HS-27A (cell line): Measurements from ENCODE around the gene HNRNPA1.
"Not testable (repeated sequence)": the region's sequence is repeated elsewhere in the genome, so short reads cannot be mapped to it uniquely, and the experiment has no call there.

Experiments used
- DNase-seq: peaks from one replicate; pipeline ENCODE4 v3.0.0-alpha.2; 2012; ENCODE audit warnings: low read depth, missing footprints

Gene HNRNPA1

DNA sequence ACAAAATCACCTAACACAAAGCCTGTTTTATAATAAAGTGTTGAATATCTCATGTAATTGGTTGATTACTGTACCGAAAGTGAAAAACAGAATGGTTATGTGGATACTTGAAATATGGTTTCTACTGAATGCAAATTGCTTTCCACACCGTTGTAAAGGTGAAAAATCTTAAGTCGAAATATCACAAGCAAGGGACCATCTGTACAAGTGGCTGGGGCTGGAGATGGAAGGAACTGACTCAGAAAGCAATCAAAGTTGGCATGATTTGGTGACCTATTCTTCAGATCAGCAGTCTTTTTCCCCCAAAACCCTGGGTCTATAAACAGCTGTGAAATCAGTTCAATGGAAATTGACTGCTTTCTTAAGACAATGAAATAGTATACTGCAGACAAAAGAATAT lies 4.2 kb upstream of the HNRNPA1 start:
- no peak for DNase-seq

- DNase-seq: no peak
Measured at GRCh38 chr12:54277823-54278276, 2.7 kb upstream of the HNRNPA1 start.

- DNase-seq: no peak
Measured at GRCh38 chr12:54279227-54279631, 1.3 kb upstream of the HNRNPA1 start.

DNA sequence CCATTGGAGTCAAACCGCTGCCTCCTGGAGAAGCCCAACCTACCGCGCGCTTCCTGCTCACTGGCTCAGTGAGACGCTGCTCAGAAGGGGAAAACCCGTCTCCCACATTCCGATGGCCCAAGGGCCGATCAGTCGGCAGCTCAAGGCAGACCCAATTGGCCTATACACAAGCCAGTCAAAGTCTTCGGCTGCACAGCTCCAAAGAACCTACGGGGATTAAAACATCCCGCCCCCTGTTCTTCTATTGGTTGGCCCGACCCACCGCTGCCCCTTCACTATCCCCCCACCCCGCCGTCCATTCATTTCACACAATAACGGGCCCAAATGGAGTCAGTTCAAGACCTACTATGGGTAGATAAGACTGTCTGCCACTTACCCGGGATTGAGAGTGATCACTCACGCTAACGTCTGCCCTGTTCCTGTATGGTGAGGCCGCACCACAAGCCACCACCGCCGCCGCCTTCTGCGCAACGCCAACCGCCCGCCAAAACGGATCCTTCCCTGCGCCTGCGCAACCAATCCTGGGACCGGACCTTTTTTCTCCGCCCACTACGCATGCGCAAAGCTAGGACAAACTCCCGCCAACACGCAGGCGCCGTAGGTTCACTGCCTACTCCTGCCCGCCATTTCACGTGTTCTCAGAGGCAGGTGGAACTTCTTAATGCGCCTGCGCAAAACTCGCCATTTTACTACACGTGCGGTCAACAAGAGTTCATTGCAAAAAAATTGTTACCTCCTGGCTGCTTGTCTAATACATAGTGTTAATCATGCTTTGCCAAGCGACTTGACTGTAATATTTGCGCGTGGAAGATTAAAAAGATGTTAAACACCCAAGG lies 676 bp upstream of the HNRNPA1 start, which contains the start of gene CBX5:
CBX5 (minus strand) TSS at position 491 of the 836 bp plus-strand sequence. CDS start 22,472 bp downstream, outside the sequence.
- peak; percentile 99 for DNase-seq

GRCh38 chr12:54281261-54281638 lies 724 bp downstream of the HNRNPA1 start:
- DNase-seq: not testable (repeated sequence)

DNA sequence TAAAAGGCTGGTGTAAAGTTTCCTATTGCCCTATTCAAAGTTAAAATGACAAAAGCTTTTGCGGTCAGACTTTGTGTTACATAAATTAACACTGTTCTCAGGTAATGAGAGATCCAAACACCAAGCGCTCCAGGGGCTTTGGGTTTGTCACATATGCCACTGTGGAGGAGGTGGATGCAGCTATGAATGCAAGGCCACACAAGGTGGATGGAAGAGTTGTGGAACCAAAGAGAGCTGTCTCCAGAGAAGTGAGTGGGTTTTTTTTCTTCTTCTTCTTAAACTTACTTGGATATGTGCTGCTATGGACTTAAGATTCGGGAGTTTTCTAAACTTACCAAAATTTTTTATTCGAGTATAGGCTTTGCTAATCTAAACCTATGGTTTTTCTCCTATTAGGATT lies 1.2 kb downstream of the HNRNPA1 start:
- not testable (repeated sequence) for DNase-seq

GRCh38 chr12:54282949-54283593 lies 2.5 kb downstream of the HNRNPA1 start:
- no peak for DNase-seq

- DNase-seq: not testable (repeated sequence)
Measured at GRCh38 chr12:54284070-54284780, 3.7 kb downstream of the HNRNPA1 start.

GRCh38 chr12:54285150-54286041 lies 4.9 kb downstream of the HNRNPA1 start:
- DNase-seq: no peak

- no peak for DNase-seq
Measured at GRCh38 chr12:54286042-54287030, 5.8 kb downstream of the HNRNPA1 start.

DNA sequence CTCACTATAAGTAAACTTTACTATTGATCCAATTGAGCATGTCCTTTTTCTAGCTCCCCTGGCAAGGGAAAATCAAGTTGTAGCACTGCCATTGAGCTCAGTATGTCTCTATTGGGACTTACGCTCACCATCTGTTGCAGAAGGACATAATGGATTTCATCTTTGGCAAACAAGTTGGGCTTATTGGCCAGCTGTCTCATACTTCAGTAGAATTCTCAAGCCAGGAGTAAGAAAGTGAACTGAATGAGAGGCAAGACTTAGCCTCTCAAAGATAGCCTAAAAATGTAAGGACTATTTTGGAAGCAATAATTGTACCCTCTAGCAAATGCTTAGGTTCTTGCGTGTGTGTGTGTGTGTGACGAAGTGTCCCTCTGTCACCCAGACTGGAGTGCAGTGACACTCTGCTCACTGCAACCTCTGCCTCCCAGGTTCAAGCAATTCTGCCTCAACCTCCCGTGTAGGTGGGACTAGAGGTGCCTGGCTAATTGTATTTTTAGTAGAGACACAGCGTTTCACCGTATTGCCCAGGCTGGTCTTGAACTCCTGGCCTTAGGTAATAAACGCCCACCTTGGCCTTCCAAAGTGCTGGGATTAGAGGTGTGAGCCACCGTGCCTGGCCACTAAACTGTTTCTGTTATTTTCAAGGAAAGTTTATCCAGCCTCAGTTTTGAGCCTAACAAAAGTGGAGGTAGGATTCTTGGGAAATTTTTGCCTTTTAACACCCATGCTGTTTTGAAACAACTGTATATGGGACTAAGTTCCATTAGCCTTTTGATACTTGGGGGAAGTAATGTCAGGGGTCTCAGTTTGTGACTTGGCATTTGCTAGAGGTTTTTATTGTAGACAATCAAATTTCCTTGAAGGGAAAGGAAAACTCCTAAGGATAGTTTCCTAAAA lies 7.0 kb downstream of the HNRNPA1 start:
- no peak for DNase-seq

GRCh38 chr12:54292083-54292930 lies 11.8 kb downstream of the HNRNPA1 start:
- DNase-seq: no peak

DNA sequence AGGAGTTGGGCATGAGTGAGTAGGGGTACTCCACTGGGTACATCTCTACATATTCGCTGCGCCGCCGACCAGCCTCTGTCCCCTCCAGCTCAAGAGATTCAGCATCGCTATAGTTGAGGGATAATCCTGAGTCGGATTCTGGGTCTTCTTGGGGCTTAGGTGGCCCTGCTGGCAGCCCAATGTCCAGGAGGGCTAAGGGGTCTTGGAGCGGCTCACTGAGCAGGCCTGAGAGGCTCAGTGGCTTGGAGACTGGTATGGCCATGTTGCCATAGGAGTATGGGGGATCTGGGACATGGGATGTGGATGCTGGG lies 12.4 kb downstream of the HNRNPA1 start:
- no peak for DNase-seq

- no peak for DNase-seq
Measured at GRCh38 chr12:54294152-54294952, 13.8 kb downstream of the HNRNPA1 start.

- DNase-seq: no peak
Measured at GRCh38 chr12:54294953-54295566, 14.5 kb downstream of the HNRNPA1 start.

DNA sequence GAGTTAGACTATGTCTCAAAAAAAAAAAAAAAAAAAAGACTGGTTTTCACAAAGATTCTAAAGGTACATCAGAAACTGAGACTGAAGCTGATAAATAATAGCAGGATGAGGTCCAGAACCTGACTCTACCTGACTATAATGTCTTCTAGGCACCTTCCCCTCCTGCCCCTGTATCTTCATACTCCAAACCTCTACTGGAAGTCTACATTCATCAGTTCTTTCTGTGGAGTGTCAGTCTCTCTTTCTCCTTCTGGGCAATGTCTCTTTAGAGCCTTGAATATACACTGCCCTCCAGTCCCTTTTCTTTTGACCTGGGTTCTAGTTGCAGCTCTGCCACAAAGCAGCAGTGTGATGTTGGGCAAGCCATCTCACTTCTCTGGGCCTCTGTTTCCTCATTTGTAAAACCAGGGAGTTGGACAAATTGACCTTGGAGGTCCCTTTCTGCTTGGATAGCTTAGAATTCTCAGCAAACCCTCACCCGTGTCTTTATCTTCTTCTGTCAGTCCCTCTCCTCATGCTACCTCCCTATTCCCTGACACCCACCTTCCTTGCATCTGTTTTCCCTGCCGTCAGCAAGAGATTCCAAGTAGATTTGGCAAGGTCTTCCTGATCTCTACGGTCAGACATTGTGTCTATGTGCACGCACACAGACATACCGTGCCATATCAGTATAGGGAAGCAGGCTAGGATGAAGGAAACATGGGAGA lies 16.0 kb downstream of the HNRNPA1 start:
- no peak for DNase-seq

DNA sequence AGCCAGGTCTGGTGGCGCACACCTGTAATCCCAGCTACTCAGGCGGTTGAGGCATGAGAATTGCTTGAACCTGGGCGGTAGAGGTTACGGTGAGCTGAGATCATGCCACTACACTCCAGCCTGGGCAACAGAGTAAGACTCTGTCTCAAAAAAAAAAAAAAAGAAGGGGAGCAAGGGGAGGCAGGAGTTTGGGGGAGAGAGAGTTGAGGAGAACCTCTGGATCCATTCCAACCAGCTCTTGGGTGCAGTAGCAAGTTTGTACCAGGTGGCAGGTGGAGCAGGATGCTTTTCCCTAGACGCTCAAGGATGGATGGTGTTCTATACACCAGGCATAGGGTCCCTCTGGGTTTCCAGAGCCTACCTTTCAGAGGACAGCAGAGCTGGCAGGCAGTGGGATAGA lies 18.4 kb downstream of the HNRNPA1 start:
- no peak for DNase-seq
